MG63 (cell line): ENCODE measurements around the gene DCANP1. TPM values are rescaled to one million over a fixed set of nuclear protein-coding genes. Genes with fewer than 3 reads are reported as not detected.

Experiments used
- DNase-seq: peaks from one replicate; pipeline ENCODE4 v3.0.0-alpha.2; 2020
- H3K27me3 ChIP-seq: fragments of 250-450 bp; sonication (Bioruptor Pico); 2 replicates; pipeline ENCODE4 v1.5.1; 2020; ENCODE audit warnings: mild to moderate bottlenecking, moderate library complexity
- H3K36me3 ChIP-seq: fragments of 250-450 bp; sonication (Bioruptor Pico); 2 replicates; pipeline ENCODE4 v1.5.1; 2020; ENCODE audit warnings: mild to moderate bottlenecking, moderate library complexity
- H3K4me3 ChIP-seq: fragments of 250-450 bp; sonication (Bioruptor Pico); 2 replicates; pipeline ENCODE4 v1.5.1; 2020; ENCODE audit warnings: mild to moderate bottlenecking, moderate library complexity
- H3K9me3 ChIP-seq: fragments of 250-450 bp; sonication (Bioruptor Pico); 2 replicates; pipeline ENCODE4 v1.5.1; 2020; ENCODE audit warnings: mild to moderate bottlenecking, moderate library complexity
- total RNA-seq: library from RNA; depleted of rRNA; stranded (reverse); fragments of >200 nt; shearing (Covaris generic); gene quantifications from 2 replicates; pipeline ENCODE4 v1.2.3, GENCODE V29; 2014; ENCODE audit warnings: low replicate concordance

DCANP1 gene
- total RNA-seq, 1 experiment from 2014 or later: not detected

DNA sequence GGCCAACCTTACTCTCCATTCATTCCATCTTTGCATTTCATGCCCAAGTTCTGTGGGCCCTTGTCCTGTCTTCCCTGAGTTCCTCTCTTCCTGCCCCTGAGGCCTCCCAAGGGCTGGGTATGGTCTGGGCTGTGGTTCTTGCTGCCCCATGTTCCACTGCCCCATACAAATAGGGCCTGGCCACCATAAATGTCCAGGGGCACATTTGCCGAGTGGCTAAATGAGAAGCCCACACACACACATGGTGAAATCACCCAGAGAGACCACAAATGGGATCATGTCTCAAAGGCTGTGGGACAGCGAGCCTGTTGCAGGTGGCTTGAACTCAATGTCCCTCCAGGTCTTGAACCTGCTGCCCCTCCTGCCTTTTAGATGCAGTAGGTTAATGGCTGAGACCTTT is 3.8 kb upstream of the DCANP1 start:
- no peaks in the 10 kb centered on the region for H3K9me3 ChIP-seq
- no peaks in the 10 kb centered on the region for H3K36me3 ChIP-seq
- no peak overlapping the region for H3K4me3 ChIP-seq
- H3K27me3 ChIP-seq: no peaks in the 10 kb centered on the region
- no peak for DNase-seq

DNA sequence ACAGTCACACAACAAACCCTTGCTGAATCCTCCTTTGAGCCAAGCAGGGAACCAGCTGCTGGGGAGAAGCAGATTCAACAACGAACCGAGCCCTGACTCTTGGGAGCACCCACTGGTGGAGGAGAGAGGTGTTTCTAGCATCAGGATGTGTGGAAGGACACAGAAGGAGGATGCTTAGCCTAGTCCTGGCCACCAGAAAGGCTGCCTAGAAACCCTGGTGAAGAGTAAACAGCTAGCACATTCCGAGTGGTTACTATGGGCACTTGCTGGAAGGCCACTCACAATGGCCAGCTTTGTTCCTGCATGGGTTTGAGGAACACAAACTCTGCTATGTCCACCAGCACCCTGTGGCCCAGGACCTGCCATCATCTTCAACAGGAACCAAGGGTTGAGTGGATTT is 3.2 kb upstream of the DCANP1 start:
- Histone ChIP-seq H3K9me3 (no peaks in the 10 kb centered on the region), H3K4me3 (no peak overlapping the region), H3K27me3 (no peaks in the 10 kb centered on the region), H3K36me3 (no peaks in the 10 kb centered on the region)
- no peak for DNase-seq

DNA sequence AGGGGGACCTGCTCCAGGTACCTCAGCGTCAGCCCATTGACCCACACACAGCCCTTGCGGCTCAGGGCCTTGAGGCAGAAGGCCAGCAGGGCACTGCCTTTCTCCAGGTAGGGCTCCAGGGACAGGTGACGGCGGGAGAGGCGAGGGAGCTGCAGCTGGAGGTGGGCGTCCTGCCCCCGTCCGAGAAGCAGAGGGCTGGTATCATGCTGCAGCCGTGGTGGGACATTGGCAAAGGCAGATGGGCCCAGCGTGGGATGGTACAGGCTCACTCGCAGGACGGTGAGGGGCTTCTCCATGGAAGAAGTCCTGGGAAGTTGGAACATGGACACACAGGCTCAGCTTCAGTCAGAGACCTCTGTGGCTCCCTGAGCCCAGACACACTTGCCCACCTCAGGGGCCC is 2.5 kb upstream of the DCANP1 start:
- DNase-seq: no peak
- Histone ChIP-seq H3K27me3 (no peaks in the 10 kb centered on the region), H3K36me3 (no peaks in the 10 kb centered on the region), H3K4me3 (no peak overlapping the region), H3K9me3 (no peaks in the 10 kb centered on the region)

DNA sequence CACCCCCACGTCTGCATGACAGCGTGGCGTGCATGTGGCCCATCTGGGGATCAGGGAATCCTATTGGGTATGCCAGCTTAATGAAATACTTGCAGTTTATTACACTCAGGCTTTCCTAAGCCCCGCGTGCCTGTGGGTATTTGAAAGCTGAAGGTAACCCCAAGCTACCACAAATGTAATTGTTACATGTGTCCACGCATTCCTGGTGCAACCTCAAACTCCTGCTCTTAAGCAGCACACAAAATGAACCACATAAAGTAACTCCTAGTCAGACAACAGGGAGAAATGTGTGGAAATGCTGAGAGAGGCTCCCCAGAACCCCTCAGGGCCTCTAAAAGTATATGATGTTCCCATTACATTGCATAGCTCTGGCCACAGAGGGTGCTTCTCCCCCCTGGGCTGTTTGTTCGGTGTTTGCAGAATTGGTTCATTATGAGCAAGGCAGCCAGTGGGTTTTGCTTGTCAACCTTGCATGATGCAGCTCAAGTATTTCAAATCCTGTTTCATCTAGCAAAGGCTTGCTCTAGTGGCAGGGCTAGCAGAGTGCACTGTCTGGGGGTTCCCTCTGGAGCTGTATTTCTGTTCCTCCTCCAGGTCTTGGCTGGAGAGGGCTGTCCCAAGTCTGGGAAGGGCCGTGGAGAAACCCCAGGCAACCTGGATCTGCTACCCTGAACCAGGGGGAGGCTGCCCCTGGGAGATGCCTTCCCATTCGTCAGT is 1.8 kb upstream of the DCANP1 start:
- Histone ChIP-seq H3K27me3 (no peaks in the 10 kb centered on the region), H3K36me3 (no peaks in the 10 kb centered on the region), H3K4me3 (no peak overlapping the region), H3K9me3 (no peaks in the 10 kb centered on the region)
- DNase-seq: no peak

DNA sequence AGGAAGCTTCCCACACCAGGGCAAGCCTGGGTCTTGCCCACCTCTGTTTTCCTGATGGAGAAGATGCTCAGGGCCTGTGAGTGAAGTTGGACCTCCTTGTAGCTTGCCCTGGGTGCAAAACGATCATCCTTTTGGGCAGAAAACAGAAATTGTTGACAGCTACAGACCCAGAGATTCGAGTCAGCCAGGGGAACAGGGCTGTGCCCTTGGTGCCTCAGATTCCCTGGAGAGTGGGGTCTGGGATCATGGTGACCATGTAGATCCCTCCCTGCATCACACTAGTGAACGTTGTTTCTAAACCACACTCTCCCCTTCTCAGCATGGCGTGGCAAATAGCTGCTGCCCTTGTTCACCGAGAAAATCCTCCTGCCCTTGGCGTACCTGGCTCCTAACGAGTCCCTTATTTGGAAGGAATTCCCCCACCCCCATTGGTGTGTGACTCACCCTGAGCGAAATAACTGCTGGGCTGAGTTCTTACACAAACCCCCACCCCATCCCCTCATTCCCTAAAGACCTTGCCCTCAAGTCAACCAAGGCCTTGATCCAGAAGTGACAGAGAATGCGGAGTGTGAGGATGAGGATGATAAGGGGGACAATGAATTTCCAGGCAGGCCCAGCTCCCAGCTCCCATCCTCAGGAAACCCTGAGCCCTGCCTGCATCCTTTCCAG is 1.1 kb upstream of the DCANP1 start:
- Histone ChIP-seq H3K27me3 (no peaks in the 10 kb centered on the region), H3K36me3 (no peaks in the 10 kb centered on the region), H3K9me3 (no peaks in the 10 kb centered on the region), H3K4me3 (no peak overlapping the region)
- DNase-seq: no peak

DNA sequence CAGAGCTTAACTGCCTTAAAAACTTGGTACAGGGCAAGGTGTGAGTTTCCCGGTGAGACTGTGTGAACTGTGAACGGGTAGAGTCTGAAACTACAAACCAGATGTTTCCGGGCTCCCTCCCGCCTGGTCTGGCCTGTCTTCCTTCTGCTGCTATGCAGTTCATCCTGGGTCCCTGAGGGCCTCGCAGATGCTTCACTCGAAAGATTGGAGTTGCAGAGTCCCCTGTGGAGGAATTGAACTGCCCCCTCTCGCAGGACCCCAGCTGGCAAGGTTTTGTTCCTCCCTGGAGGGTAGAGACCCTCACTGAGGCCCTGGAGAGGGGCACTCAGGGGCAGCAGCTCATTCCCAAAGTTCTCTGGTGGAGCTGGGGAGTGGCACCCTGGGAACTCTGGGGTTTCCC is 533 bp downstream of the DCANP1 start:
- DNase-seq: no peak
- no peak overlapping the region for H3K4me3 ChIP-seq
- no peaks in the 10 kb centered on the region for H3K27me3 ChIP-seq
- no peaks in the 10 kb centered on the region for H3K36me3 ChIP-seq
- H3K9me3 ChIP-seq: no peaks in the 10 kb centered on the region

DNA sequence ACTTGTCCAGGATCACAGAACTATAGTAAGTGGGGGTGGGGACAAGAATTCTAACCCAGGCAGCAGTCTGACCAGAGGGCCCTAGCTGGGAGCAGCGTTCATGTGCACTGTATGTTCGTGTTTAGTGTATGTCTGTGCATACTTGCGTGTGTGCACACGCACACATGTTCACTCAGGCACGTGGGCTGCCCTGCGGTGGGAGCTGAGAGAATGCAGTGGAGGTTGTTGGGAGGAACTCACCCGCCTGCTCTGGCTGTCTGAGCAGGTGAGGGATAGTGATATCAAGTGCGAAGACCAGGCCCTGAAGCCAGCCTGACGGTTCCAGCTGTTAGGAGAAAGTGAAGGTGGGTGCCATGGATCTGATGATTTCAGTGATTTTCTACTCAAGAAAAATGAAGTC is 942 bp downstream of the DCANP1 start:
- Histone ChIP-seq H3K36me3 (no peaks in the 10 kb centered on the region), H3K27me3 (no peaks in the 10 kb centered on the region), H3K9me3 (no peaks in the 10 kb centered on the region), H3K4me3 (no peak overlapping the region)
- DNase-seq: no peak

DNA sequence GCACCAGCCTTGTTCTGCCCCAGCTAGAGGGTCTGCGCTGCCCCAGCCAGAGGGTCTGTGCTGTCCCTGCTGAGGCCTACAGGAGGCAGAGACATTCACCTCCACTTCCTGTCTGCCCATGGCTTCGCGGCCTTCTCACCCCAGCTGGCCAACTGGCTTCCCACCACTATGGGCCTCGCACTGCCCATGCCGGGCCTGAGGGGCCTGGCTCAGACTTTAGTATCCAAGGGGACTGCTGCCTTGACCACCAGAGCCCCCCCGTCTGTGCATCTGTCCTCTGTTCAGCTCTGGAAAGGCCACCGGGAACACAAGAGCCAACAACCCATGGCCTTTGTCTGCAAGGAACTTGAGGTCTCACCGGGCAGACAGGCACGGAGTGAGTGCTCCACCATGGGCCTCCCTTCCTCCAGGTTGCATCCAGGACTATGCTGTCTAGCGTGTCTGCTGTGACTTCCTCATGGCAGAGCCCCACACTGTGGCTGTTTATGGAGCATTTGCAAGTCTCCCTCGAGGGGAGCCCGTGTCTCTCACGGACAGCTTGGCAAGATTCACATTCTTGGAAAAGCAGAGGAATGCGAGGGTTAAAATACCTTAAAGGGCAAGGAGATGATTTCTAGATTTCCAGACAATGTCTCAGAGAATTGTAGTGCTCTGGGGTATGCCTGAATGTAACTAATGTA is 1.7 kb downstream of the DCANP1 start:
- Histone ChIP-seq H3K4me3 (no peak overlapping the region), H3K9me3 (no peaks in the 10 kb centered on the region)
- no peak for DNase-seq

DNA sequence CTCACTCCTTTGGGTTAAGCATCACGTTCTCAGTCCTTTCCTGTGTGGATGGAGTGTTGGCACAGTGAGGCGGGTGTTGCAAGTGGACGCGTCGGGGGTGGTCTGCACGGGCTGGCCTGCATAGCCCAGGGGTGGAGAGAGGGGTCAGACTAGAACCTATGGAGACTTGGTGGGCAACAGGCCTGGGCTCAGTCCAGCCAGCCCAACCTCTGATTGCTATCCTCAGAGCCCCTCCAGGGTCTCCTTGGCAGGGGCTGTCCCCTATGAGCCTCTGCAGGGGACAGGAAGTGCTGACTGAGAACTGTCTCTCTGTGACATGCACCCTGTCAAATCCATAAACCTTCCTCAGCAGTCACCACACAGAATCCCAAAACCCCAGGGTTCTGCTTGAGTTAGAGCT is 2.3 kb downstream of the DCANP1 start:
- Histone ChIP-seq H3K27me3 (no peaks in the 10 kb centered on the region), H3K36me3 (no peaks in the 10 kb centered on the region), H3K4me3 (no peak overlapping the region), H3K9me3 (no peaks in the 10 kb centered on the region)
- no peak for DNase-seq

More for the DNA sequence above, 1.7 kb downstream of the DCANP1 start:
- no peaks in the 10 kb centered on the region for H3K36me3 ChIP-seq
- no peaks in the 10 kb centered on the region for H3K27me3 ChIP-seq

DNA sequence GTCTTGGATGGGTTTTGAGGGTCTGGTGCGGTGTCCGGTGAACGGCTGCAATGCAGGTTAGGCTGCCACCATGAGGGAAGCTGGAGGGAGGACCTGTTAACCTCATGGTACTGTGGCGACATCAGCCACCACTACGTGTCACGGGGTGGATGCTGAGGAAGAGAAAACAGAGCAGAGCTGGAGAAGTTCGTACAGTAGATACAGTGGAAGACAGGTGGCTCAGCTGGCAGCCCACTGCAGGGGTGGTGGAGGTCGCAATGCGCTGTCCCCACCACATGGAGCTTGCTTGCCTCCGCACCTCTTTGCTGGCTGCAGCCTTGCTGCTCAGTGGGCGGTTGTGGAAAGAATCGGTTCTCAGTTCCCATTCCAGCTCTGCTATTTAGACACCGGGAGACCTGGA is 2.8 kb downstream of the DCANP1 start:
- Histone ChIP-seq H3K4me3 (no peak overlapping the region), H3K36me3 (no peaks in the 10 kb centered on the region), H3K9me3 (no peaks in the 10 kb centered on the region), H3K27me3 (no peaks in the 10 kb centered on the region)
- no peak for DNase-seq

DNA sequence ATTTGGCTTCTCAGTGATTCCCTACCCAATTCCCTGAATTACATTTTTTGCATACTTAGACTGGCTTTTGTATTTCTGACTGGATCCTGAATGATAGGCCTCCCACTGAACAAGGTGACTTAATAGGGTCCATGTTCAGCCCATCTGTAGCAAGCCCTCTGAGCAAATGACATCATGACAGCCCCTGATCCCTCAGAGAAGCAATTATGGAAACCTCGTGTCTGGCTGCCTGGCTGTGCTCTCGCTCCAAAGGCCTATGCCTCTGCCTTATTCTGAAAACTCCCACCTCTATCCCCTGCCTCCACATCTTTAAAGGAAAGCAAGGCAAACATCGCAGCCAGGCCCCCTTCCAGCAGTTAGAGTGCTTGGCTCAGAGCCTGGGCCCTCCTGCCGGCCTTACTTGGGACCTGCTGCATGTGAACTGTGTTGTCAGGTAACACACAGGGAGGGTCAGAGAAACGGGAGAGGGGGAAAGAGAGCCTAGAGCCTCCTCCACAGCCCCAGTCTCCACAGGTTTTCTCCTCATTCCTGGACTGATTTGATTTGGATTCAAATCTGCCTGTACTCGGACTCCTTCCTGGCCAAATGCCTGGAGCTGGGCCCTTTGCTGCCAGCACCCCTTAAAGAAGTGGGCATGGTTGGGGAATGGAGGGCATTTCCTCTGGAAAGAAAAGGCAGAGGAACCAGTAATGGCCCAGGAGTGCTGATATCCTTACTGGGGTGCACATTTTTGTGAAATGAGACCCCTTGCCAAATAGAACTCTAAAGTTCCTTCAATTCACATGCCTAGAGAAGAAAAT is 3.8 kb downstream of the DCANP1 start:
- H3K36me3 ChIP-seq: no peaks in the 10 kb centered on the region
- H3K9me3 ChIP-seq: no peaks in the 10 kb centered on the region
- no peaks in the 10 kb centered on the region for H3K27me3 ChIP-seq
- H3K4me3 ChIP-seq: no peak overlapping the region
- DNase-seq: no peak

DNA sequence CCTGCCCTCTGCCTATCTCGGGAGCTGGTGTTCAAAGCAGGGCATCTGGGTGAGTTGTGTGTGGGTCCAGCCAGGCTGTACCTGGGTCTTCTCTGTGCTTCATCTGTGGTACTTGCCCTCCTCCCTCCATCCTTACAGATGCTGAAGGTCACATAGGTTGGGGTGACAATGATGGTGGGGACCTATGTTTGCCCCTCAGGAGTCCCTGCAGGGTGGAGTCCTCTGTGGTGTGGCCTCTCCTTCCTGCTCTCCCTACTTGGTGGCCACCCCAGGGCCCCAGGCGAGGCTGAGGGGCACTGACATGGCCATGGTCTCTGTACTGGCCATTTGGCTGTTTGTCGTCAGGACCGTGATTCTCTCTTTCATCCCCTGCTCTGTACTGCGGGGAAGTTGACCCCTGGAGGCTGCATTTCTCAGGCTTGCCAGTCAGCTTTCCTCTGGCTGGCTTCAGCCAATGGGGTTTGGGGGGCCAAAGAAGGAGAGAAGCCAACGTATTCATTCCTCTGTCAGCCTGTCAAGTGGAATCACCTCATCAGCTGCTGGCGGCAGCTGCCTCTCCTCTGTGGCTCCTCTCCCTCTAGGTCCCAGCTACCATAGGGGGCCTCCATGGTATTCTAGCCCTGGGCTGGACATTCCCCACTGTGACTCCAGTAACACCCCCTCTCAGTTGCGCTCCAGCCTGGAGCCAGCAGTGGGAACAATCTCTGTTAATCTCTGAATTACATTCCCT is 4.6 kb downstream of the DCANP1 start:
- Histone ChIP-seq H3K36me3 (no peaks in the 10 kb centered on the region), H3K9me3 (no peaks in the 10 kb centered on the region), H3K27me3 (no peaks in the 10 kb centered on the region), H3K4me3 (no peak overlapping the region)
- DNase-seq: no peak

DNA sequence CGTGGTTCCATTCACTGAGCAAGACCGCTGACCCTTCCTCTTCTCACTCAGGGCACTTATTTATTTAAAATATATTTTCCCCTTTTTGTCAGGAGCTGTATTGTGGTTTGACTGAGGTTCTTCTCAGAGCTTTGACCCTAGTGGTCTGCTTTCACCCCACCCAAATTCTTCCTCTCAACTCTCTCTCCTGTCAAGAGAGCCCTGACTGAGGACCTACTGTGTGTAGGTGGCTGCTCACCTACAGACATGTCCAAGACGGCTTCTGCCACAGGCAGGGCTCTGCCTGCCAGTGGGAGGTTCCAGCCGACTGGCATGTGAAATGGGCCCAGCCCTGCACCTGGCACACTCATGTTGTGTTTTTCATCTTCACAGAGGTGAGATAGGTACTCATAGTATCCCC is 5.2 kb downstream of the DCANP1 start:
- no peak for DNase-seq
- Histone ChIP-seq H3K36me3 (no peaks in the 10 kb centered on the region), H3K4me3 (no peak overlapping the region), H3K27me3 (no peaks in the 10 kb centered on the region), H3K9me3 (no peaks in the 10 kb centered on the region)

DNA sequence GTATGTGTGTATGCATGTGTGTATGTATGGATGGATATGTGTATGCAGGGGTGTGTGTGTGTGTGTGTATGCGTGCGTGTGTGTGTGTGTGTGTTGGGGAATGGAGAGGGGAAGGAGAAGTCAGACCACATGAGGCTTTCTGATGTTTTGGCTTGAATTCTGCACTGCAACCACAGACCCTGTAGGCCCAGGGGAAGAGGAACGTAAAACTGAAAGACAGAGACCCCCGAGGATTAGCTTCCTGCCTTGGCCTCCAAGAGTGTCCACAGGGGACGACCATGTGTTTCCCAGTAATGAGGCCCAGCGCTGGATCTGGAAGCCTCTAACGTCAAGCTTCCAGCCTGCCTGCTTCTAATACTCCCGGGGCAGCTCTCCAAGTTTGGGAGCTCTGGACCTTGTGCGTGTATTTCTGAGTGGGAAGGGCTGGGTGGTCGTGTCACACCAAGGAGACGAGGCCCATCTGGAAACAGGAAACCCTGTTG is 5.8 kb downstream of the DCANP1 start:
- Histone ChIP-seq H3K27me3 (no peaks in the 10 kb centered on the region), H3K4me3 (no peak overlapping the region), H3K9me3 (no peaks in the 10 kb centered on the region), H3K36me3 (no peaks in the 10 kb centered on the region)
- no peak for DNase-seq

DNA sequence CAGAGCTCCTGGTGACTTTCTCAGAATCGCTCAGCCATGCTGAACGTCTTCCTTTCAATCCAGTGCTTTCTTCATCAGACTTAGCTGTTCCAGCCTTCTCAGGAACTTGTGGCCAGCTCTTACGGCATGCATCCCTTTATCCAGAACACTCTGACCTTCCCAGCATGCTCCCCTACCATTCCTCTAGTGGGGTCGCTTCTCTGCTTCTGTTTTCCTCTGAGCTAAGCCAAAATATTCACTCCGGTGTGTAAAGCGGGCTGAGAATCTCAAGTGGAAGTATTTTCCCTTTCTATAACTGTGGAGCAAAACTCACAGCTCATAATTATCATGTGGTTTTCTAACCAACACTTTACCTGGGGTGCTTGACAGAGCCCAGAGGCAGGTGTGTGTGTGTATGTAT is 6.2 kb downstream of the DCANP1 start:
- Histone ChIP-seq H3K27me3 (no peaks in the 10 kb centered on the region), H3K9me3 (no peaks in the 10 kb centered on the region), H3K36me3 (no peaks in the 10 kb centered on the region), H3K4me3 (no peak overlapping the region)
- no peak for DNase-seq
